Gastroesophageal sphincter (tissue), 3 donors: ENCODE data around the gene PITX1.

ENCODE experiments used
- CTCF ChIP-seq, 4 experiments: fragments of 200-600 bp in 2 of 4; fragments of 450-650 bp in 2 of 4; sonication (generic) in 1 of 4; IDR thresholded peaks; one replicate each; pipeline ENCODE4 v1.5.1; 2017 to 2019; ENCODE audit warnings: antibody characterized with exemption in 4 of 4, mild to moderate bottlenecking in 2 of 4, moderate library complexity in 2 of 4
- EP300 ChIP-seq: sonication (generic); formaldehyde crosslinking; IDR thresholded peaks from one replicate; pipeline ENCODE4 v1.6.1; 2017; ENCODE audit warnings: antibody characterized with exemption, mild to moderate bottlenecking
- POLR2A ChIP-seq, 2 donors: fragments of 450-650 bp; IDR thresholded peaks; one replicate each; pipeline ENCODE4 v1.6.1; 2017; ENCODE audit warnings: antibody characterized with exemption in 2 of 2, mild to moderate bottlenecking in 2 of 2, moderate library complexity in 1 of 2
- POLR2AphosphoS5 ChIP-seq: sonication (generic); formaldehyde crosslinking; IDR thresholded peaks from one replicate; pipeline ENCODE4 v1.6.1; 2017; ENCODE audit warnings: antibody characterized with exemption

- TF ChIP-seq CTCF (IDR thresholded peaks at IDR 0.05) (no peak), EP300 (no peak), POLR2A (IDR thresholded peaks at IDR 0.05) (no peak), POLR2AphosphoS5 (no peak)
Observed at GRCh38 chr5:135079099-135079681, 45.2 kb upstream of the PITX1 start.
